ENCODE data around the gene LCN9. TPM values are rescaled to one million over a fixed set of nuclear protein-coding genes. Genes with fewer than 3 reads are reported as not detected.

Gene LCN9
- total RNA-seq, 6 experiments from 2014 or later = not detected

- H3K36me3 Mint-ChIP-seq (ENCODE audit: low read depth) = no peaks in the 10 kb centered on the region
- no peak for DNase-seq
These were observed 43.2 kb downstream of the LCN9 start for GRCh38 chr9:135706288-135706687.

GRCh38 chr9:135707252-135708138, 44.4 kb downstream of the LCN9 start:
- H3K36me3 Mint-ChIP-seq (ENCODE audit: low read depth) = no peaks in the 10 kb centered on the region
- H3K27me3 Mint-ChIP-seq (ENCODE audit: insufficient read depth) = peaks cover 16% of the 10 kb centered on the region
- no peak for DNase-seq
- H3K4me1 Mint-ChIP-seq (ENCODE audit: low read depth) = no peaks in the 10 kb centered on the region
- H3K4me3 Mint-ChIP-seq = peak overlapping the region; percentile 54
- H3K9me3 Mint-ChIP-seq = no peaks in the 10 kb centered on the region
- no peak for TF ChIP-seq CTCF (IDR thresholded peaks at IDR 0.05)
- no peak overlapping the region for H3K27ac Mint-ChIP-seq

More at GRCh38 chr9:135706288-135706687, 43.2 kb downstream of the LCN9 start:
- H3K4me3 Mint-ChIP-seq = no peak overlapping the region
- H3K4me1 Mint-ChIP-seq (ENCODE audit: low read depth) = no peaks in the 10 kb centered on the region
- no peak for TF ChIP-seq CTCF (IDR thresholded peaks at IDR 0.05)
- no peak overlapping the region for H3K27ac Mint-ChIP-seq
- peaks cover 13% of the 10 kb centered on the region for H3K27me3 Mint-ChIP-seq (ENCODE audit: insufficient read depth)
- no peaks in the 10 kb centered on the region for H3K9me3 Mint-ChIP-seq

DNA sequence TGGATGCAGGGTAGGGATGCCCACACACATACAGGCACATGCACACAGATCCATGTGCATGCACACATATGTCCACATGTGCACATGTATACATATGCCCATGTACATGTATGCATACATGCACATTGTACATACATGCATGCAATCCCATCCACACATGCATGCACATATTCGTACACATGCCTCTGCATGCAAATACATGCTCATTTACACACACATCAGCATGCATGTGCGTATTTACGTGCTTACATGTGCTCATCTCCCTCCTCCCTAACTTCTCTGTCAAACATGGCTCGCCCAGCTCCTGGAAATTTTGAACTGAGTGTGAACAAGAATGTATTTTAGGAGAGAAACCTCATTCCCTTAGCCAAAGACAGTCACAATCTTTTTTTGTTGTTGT, 45.1 kb downstream of the LCN9 start:
- Mint-ChIP-seq H3K9me3 (no peaks in the 10 kb centered on the region), H3K27me3 (ENCODE audit: insufficient read depth) (peaks cover 19% of the 10 kb centered on the region), H3K4me1 (ENCODE audit: low read depth) (no peaks in the 10 kb centered on the region), H3K4me3 (no peak overlapping the region), H3K27ac (no peak overlapping the region), H3K36me3 (ENCODE audit: low read depth) (no peaks in the 10 kb centered on the region)
- TF ChIP-seq CTCF (IDR thresholded peaks at IDR 0.05) = no peak
- no peak for DNase-seq

- no peaks in the 10 kb centered on the region for H3K4me1 Mint-ChIP-seq (ENCODE audit: low read depth)
- H3K4me3 Mint-ChIP-seq = no peak overlapping the region
- H3K9me3 Mint-ChIP-seq = no peaks in the 10 kb centered on the region
- DNase-seq = no peak
- no peaks in the 10 kb centered on the region for H3K36me3 Mint-ChIP-seq (ENCODE audit: low read depth)
- TF ChIP-seq CTCF (IDR thresholded peaks at IDR 0.05) = no peak
- no peak overlapping the region for H3K27ac Mint-ChIP-seq
- peaks cover 23% of the 10 kb centered on the region for H3K27me3 Mint-ChIP-seq (ENCODE audit: insufficient read depth)
These were observed 48.3 kb downstream of the LCN9 start for GRCh38 chr9:135711391-135711790.

DNA sequence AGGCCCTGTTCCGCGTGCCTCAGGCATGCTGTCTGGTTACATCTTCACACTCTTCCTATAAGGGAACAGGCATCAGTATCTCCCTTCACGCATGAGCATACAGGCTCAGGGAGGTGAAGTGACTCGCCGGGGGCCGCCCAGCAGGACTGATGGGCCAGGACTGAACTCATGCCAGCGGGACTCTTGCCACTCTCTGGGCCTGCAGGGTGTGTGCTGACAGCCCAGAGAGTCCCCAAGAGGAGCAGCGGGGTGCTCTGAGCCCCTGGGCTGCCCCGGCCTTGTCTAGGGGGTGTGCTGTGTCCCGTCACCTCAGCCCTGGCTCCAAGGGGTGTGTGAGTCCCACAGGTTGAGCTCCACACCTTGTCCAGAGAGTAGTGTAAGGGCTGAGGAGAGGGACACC, 48.8 kb downstream of the LCN9 start:
- no peaks in the 10 kb centered on the region for H3K9me3 Mint-ChIP-seq
- no peak for DNase-seq
- H3K36me3 Mint-ChIP-seq (ENCODE audit: low read depth) = no peaks in the 10 kb centered on the region
- no peak overlapping the region for H3K27ac Mint-ChIP-seq
- peaks cover 25% of the 10 kb centered on the region for H3K27me3 Mint-ChIP-seq (ENCODE audit: insufficient read depth)
- H3K4me3 Mint-ChIP-seq = no peak overlapping the region
- H3K4me1 Mint-ChIP-seq (ENCODE audit: low read depth) = no peaks in the 10 kb centered on the region
- no peak for TF ChIP-seq CTCF (IDR thresholded peaks at IDR 0.05)
